NCI-H1436 (cell line): Measurements from ENCODE around the gene RBPJ.

Source experiments
- DNase-seq: peaks from one replicate; lab custom pipeline; 2025; lab: John Stamatoyannopoulos, UW

RBPJ gene

GRCh38 chr4:26459756-26460530 is 139.1 kb downstream of the RBPJ start:
- no peak for DNase-seq

- DNase-seq = no peak
Measured at GRCh38 chr4:26462874-26463273, 142.1 kb downstream of the RBPJ start.

GRCh38 chr4:26463386-26463785 is 142.6 kb downstream of the RBPJ start:
- DNase-seq = no peak

- no peak for DNase-seq
Measured at GRCh38 chr4:26464420-26465095, 143.7 kb downstream of the RBPJ start.

GRCh38 chr4:26466578-26467270 is 145.9 kb downstream of the RBPJ start:
- peak; percentile 45 for DNase-seq

GRCh38 chr4:26467724-26468123 is 146.9 kb downstream of the RBPJ start:
- no peak for DNase-seq

- DNase-seq = no peak
Measured at GRCh38 chr4:26468283-26468949, 147.6 kb downstream of the RBPJ start.

- no peak for DNase-seq
Measured at GRCh38 chr4:26468977-26469376, 148.2 kb downstream of the RBPJ start.

- DNase-seq = no peak
Measured at GRCh38 chr4:26471890-26472289, 151.1 kb downstream of the RBPJ start.

GRCh38 chr4:26473893-26474292 is 153.1 kb downstream of the RBPJ start:
- no peak for DNase-seq

GRCh38 chr4:26474551-26474950 is 153.7 kb downstream of the RBPJ start:
- DNase-seq = no peak

GRCh38 chr4:26475716-26476115 is 154.9 kb downstream of the RBPJ start:
- no peak for DNase-seq

GRCh38 chr4:26476545-26476944 is 155.7 kb downstream of the RBPJ start:
- DNase-seq = no peak

GRCh38 chr4:26478330-26478729 is 157.5 kb downstream of the RBPJ start:
- no peak for DNase-seq

- DNase-seq = no peak
Measured at GRCh38 chr4:26482508-26483462, 162.0 kb downstream of the RBPJ start.

GRCh38 chr4:26484032-26484515 is 163.3 kb downstream of the RBPJ start:
- DNase-seq = no peak

GRCh38 chr4:26484516-26484915 is 163.7 kb downstream of the RBPJ start:
- no peak for DNase-seq
